ENCODE data around the gene GPR180. TPM values are rescaled to one million over a fixed set of nuclear protein-coding genes. Genes with fewer than 3 reads are reported as not detected.

Gene GPR180
- total and polyA plus RNA-seq, 8 donors, result 1.0 to 3.2 (median 2.3) TPM

DNA sequence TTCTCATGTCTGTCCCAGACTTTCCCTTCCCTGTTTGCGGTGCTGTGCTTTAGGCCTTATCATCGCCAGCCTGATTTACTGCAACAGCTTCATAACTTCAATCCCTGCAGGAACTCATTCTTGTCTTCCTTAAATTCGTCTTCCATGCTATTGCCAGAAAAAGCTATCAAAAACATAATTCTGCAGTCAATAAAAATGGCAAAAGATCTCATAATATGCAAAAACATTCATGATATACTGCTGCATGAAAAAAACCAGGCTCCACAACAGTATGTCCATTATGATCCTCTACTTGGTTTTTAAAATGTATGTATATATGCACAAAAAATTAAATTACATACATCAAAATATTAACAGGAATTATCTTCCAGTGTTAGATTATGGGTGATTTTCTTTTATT lies 34.1 kb upstream of the GPR180 start:
- peaks cover 0 to 13% (median 7%) of the 10 kb centered on the region in 3 donors for H3K36me3 ChIP-seq
- no peak for ATAC-seq
- TF ChIP-seq CTCF (IDR thresholded peaks at IDR 0.05), result no peak
- H3K9me3 ChIP-seq, result no peaks in the 10 kb centered on the region
- no peaks in the 10 kb centered on the region for H3K27me3 ChIP-seq
- WGBS, 2 donors, result 92 to 94% methylated on average over 3 of the region's 3 CpGs
- intact Hi-C loops (cut with DNase I), result no loop called here
- DNase-seq, result no peak
- no peak overlapping the region for H3K4me3 ChIP-seq
- no peak overlapping the region for H3K27ac ChIP-seq
- FAIRE-seq, result no peak
- no peaks in the 10 kb centered on the region for H3K4me1 ChIP-seq

GRCh38 chr13:94568443-94568842 lies 33.2 kb upstream of the GPR180 start:
- no peak overlapping the region for H3K27ac ChIP-seq
- no peak overlapping the region for H3K4me3 ChIP-seq
- ATAC-seq (no peak), FAIRE-seq (no peak), DNase-seq (no peak)
- no peak for TF ChIP-seq CTCF (IDR thresholded peaks at IDR 0.05)
- intact Hi-C loops (cut with DNase I), result no loop called here
- H3K27me3 ChIP-seq, result no peaks in the 10 kb centered on the region
- WGBS, 2 donors, result 95 to 100% methylated on average over 1 of the region's 1 CpG
- H3K9me3 ChIP-seq, result no peaks in the 10 kb centered on the region
- no peaks in the 10 kb centered on the region for H3K4me1 ChIP-seq
- H3K36me3 ChIP-seq, result peaks cover 0 to 15% (median 14%) of the 10 kb centered on the region in 3 donors

GRCh38 chr13:94569615-94570014 lies 32.0 kb upstream of the GPR180 start:
- no peak for FAIRE-seq
- no peak overlapping the region for H3K4me3 ChIP-seq

GRCh38 chr13:94579063-94579462 lies 22.6 kb upstream of the GPR180 start:
- 37 to 47% methylated on average over 1 of the region's 1 CpG for WGBS, 2 donors
- Histone ChIP-seq H3K4me3 (no peak overlapping the region), H3K27ac (no peak overlapping the region), H3K27me3 (no peaks in the 10 kb centered on the region), H3K36me3 (peaks cover 4 to 58% (median 16%) of the 10 kb centered on the region in 3 donors), H3K4me1 (peaks cover 0 to 8% (median 0%) of the 10 kb centered on the region in 3 donors), H3K9me3 (no peaks in the 10 kb centered on the region)
- DNase-seq (no peak), ATAC-seq (no peak), FAIRE-seq (no peak)
- intact Hi-C loops (cut with DNase I), result no loop called here
- TF ChIP-seq CTCF (IDR thresholded peaks at IDR 0.05), result no peak

More at GRCh38 chr13:94569615-94570014, 32.0 kb upstream of the GPR180 start:
- H3K27me3 ChIP-seq, result no peaks in the 10 kb centered on the region
- TF ChIP-seq CTCF (IDR thresholded peaks at IDR 0.05), result no peak
- intact Hi-C loops (cut with DNase I), result no loop called here
- ATAC-seq (no peak), DNase-seq (no peak)
- H3K4me1 ChIP-seq, result no peaks in the 10 kb centered on the region
- peaks cover 0 to 24% (median 18%) of the 10 kb centered on the region in 3 donors for H3K36me3 ChIP-seq
- no peaks in the 10 kb centered on the region for H3K9me3 ChIP-seq
- H3K27ac ChIP-seq, result no peak overlapping the region
- 90 to 93% methylated on average over 3 of the region's 3 CpGs for WGBS, 2 donors

DNA sequence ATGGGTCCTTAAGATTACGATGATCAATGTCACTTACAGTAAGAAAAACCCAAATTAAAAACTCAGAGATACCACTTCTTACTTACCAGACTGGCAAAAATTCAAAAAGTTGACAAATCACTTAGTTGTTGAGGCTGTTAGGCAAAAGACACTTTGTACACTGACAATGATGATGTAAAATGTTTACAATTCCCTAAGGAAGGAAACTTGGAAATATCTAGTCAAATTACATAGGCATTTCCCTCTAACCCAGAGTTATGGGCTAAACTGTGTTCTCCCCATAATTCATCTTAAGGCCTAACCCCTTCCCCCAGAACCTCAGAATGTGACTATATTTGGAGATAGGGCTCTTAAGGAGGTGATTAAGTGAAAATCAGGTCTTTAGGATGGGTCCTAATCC lies 17.7 kb upstream of the GPR180 start:
- H3K36me3 ChIP-seq, result peaks cover 4 to 24% (median 10%) of the 10 kb centered on the region in 3 donors
- no peak overlapping the region for H3K4me3 ChIP-seq
- DNase-seq, result no peak
- no peaks in the 10 kb centered on the region for H3K9me3 ChIP-seq
- ATAC-seq, result no peak
- peaks cover 0 to 12% (median 4%) of the 10 kb centered on the region in 3 donors for H3K4me1 ChIP-seq
- TF ChIP-seq CTCF (IDR thresholded peaks at IDR 0.05), result no peak
- intact Hi-C loops (cut with DNase I), result no loop called here
- H3K27me3 ChIP-seq, result no peaks in the 10 kb centered on the region
- H3K27ac ChIP-seq, result no peak overlapping the region
- no peak for FAIRE-seq
- WGBS, 2 donors, result 97 to 98% methylated on average over 1 of the region's 1 CpG
